ENCODE data around the gene MGLL.

DNA sequence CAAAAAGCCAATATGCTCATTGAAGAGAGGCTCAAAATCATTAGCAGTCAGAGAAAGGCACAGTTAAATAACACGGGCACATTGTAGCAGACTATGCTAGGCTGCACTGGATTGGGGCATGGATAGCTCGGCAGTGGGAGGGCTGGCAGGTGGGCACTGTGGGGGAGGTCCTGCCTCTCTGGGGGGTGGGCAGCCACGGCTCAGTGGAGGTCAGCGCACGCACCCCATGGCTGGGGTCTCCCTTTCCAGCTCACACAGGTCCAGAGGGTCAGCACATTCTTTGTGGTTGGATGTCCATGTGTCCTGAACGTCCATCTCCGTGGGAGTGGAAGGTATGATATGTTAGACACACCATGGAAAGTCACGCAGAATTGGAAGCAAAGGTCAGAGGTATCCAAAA lies 18.4 kb upstream of the MGLL start:
- TF ChIP-seq, protein P1, sequence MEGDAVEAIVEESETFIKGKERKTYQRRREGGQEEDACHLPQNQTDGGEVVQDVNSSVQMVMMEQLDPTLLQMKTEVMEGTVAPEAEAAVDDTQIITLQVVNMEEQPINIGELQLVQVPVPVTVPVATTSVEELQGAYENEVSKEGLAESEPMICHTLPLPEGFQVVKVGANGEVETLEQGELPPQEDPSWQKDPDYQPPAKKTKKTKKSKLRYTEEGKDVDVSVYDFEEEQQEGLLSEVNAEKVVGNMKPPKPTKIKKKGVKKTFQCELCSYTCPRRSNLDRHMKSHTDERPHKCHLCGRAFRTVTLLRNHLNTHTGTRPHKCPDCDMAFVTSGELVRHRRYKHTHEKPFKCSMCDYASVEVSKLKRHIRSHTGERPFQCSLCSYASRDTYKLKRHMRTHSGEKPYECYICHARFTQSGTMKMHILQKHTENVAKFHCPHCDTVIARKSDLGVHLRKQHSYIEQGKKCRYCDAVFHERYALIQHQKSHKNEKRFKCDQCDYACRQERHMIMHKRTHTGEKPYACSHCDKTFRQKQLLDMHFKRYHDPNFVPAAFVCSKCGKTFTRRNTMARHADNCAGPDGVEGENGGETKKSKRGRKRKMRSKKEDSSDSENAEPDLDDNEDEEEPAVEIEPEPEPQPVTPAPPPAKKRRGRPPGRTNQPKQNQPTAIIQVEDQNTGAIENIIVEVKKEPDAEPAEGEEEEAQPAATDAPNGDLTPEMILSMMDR (IDR thresholded peaks at IDR 0.05; ENCODE audit: insufficient read depth, low read length, poor library complexity, severe bottlenecking), result no peak
- no peak for TF ChIP-seq EZH2phosphoT487 (conservative IDR thresholded peaks at IDR 0.05; ENCODE audit: low read length)
